GM23248 (cell line): ENCODE results near the gene MACC1. TPM values are rescaled to one million over a fixed set of nuclear protein-coding genes. Genes with fewer than 3 reads are reported as not detected.
"Not testable (repeated sequence)": the region's sequence is repeated elsewhere in the genome, so short reads cannot be mapped to it uniquely, and the experiment has no call there.

Source experiments
- DNase-seq: peaks from one replicate; pipeline ENCODE4 v3.0.0-alpha.2; 2015
- H2AFZ ChIP-seq: fragments of 200-600 bp; sonication (generic); 2 replicates; pipeline ENCODE4 v1.6.1; 2016; ENCODE audit warnings: antibody characterized with exemption
- H3F3A ChIP-seq: fragments of 200-600 bp; sonication (generic); 2 replicates; pipeline ENCODE4 v1.6.1; 2016; ENCODE audit warnings: mild to moderate bottlenecking, antibody characterized with exemption, mixed run types; ENCODE audit not compliant: insufficient read depth
- H3K27ac ChIP-seq: fragments of 200-600 bp; sonication (generic); 2 replicates; pipeline ENCODE4 v1.5.1; 2016; ENCODE audit warnings: mild to moderate bottlenecking
- H3K27me3 ChIP-seq: fragments of 200-600 bp; sonication (generic); replicated peaks from 2 replicates; pipeline ENCODE4 v1.6.1; 2016; ENCODE audit warnings: mild to moderate bottlenecking; ENCODE audit not compliant: insufficient read depth
- H3K36me3 ChIP-seq: fragments of 200-600 bp; sonication (generic); 2 replicates; pipeline ENCODE4 v1.6.1; 2016; ENCODE audit warnings: low read depth, mild to moderate bottlenecking
- H3K4me1 ChIP-seq: fragments of 200-600 bp; sonication (generic); 2 replicates; pipeline ENCODE4 v1.6.1; 2016; ENCODE audit warnings: mild to moderate bottlenecking; ENCODE audit not compliant: insufficient read depth
- H3K4me2 ChIP-seq: fragments of 200-600 bp; sonication (generic); one replicate; pipeline ENCODE4 v1.6.1; 2016; ENCODE audit warnings: mild to moderate bottlenecking; ENCODE audit not compliant: unreplicated experiment
- H3K4me3 ChIP-seq: fragments of 200-600 bp; sonication (generic); 2 replicates; pipeline ENCODE4 v1.5.1; 2016; ENCODE audit warnings: mild to moderate bottlenecking
- H3K79me2 ChIP-seq: fragments of 200-600 bp; sonication (generic); 2 replicates; pipeline ENCODE4 v1.6.1; 2016; ENCODE audit warnings: mild to moderate bottlenecking; ENCODE audit not compliant: insufficient read depth
- H3K9ac ChIP-seq: fragments of 200-600 bp; sonication (generic); 2 replicates; pipeline ENCODE4 v1.6.1; 2016; ENCODE audit warnings: mild to moderate bottlenecking
- H3K9me2 ChIP-seq: fragments of 200-600 bp; sonication (generic); 2 replicates; pipeline ENCODE4 v1.6.1; 2016; ENCODE audit warnings: mixed run types, mild to moderate bottlenecking, moderate library complexity; ENCODE audit not compliant: insufficient read depth
- H3K9me3 ChIP-seq: fragments of 200-600 bp; sonication (generic); one replicate; pipeline ENCODE4 v1.6.1; 2017; ENCODE audit warnings: low read depth
- H4K20me1 ChIP-seq: fragments of 200-600 bp; sonication (generic); 2 replicates; pipeline ENCODE4 v1.6.0; 2016; ENCODE audit not compliant: insufficient read depth
- EZH2 ChIP-seq: fragments of 200-600 bp; sonication (generic); IDR thresholded peaks from 2 replicates; pipeline ENCODE4 v1.6.1; 2018; ENCODE audit warnings: antibody characterized with exemption, mild to moderate bottlenecking; ENCODE audit not compliant: insufficient read depth, poor library complexity, severe bottlenecking
- EZH2phosphoT487 ChIP-seq: fragments of 200-600 bp; sonication (generic); IDR thresholded peaks from 2 replicates; pipeline ENCODE4 v1.6.1; 2018; ENCODE audit warnings: antibody characterized with exemption, moderate library complexity, mild to moderate bottlenecking, low read depth; ENCODE audit not compliant: insufficient read depth
- WGBS, 2 experiments: methylation state at CpG; one replicate each; pipeline ENCODE4 v1.1.6; 2015 to 2017; ENCODE audit warnings: low lambda C conversion rate in 2 of 2, low coverage in 1 of 2; ENCODE audit errors: missing lambda C conversion rate in 2 of 2; 5-methylcytosine and 5-hydroxymethylcytosine counted together
- in situ Hi-C: fragments of 300-500 bp; cut with MboI; formaldehyde crosslinking; loops from 2 replicates; pipeline ENCODE4 v1.15.0; 2020
- polyA plus RNA-seq: library from polyadenylated mRNA; unstranded; fragments of >200 nt; fragmentation: Nextera tagmentation; extraction: Ambion mirVana; gene quantifications from 2 replicates; pipeline ENCODE4 v1.2.1, GENCODE V29; 2016
- total RNA-seq: library from RNA; depleted of rRNA; stranded (reverse); fragments of >200 nt; shearing (Covaris generic); gene quantifications from 2 replicates; pipeline ENCODE4 v1.2.3, GENCODE V29; 2014

Gene MACC1
- total and polyA plus RNA-seq, 2 experiments from 2014 or later = 0.05 to 0.11 TPM

DNA sequence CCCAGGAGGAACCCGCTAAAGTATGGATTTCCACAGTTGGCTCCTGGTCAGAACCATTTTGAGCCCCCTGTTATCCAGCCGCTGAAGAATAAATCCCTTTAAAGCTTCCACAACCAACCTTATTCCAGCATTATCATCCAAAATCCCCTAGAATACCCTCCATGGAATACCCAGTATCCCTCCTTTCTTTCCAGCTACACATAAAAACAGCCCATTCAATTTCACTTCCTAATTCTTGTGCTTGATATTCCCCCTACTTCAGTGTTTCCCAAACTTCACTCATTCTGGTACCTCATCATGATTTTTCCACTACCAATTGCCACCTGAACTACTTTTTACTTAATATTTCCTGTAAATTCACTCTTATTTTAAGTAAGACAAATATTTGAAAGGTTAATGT, 3.1 kb downstream of the MACC1 start:
- Histone ChIP-seq H3K4me2 (no peak overlapping the region), H3K9me3 (no peaks in the 10 kb centered on the region), H3K27me3 (no peaks in the 10 kb centered on the region), H4K20me1 (no peaks in the 10 kb centered on the region), H3K4me1 (peaks cover 5% of the 10 kb centered on the region), H3F3A (no peaks in the 10 kb centered on the region; the same call in 1 of the 2 replicates), H3K9ac (no peak overlapping the region), H3K27ac (no peak overlapping the region), H2AFZ (no peak overlapping the region), H3K36me3 (no peaks in the 10 kb centered on the region), H3K9me2 (no peaks in the 10 kb centered on the region), H3K79me2 (no peaks in the 10 kb centered on the region), H3K4me3 (no peak overlapping the region)
- no peak for DNase-seq
- 78 to 81% methylated on average over 2 of the region's 2 CpGs for WGBS, 2 experiments
- in situ Hi-C loops = no loop called here
- no peak for TF ChIP-seq EZH2
- no peak for TF ChIP-seq EZH2phosphoT487

DNA sequence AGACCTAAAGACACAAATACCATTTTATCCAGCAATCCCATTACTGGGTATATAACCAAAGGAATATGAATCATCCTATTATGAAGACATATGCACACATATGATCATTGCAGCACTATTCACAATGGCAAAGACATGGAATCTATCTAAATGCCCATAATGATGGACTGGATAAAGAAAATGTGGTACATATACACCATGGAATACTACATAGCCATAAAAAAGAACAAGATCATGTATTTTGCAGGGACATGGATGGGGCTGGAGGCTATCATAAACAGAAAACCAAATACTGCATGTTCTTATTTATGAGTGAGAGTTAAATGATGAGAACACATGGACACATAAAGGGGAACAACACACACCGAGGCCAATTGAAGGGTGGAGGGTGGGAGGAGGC, 3.8 kb downstream of the MACC1 start:
- Histone ChIP-seq H2AFZ (no peak overlapping the region), H3F3A (no peaks in the 10 kb centered on the region), H4K20me1 (no peaks in the 10 kb centered on the region), H3K36me3 (no peaks in the 10 kb centered on the region), H3K27ac (no peak overlapping the region), H3K9me2 (no peaks in the 10 kb centered on the region), H3K79me2 (no peaks in the 10 kb centered on the region), H3K4me3 (no peak overlapping the region), H3K9ac (no peak overlapping the region), H3K4me1 (peaks cover 2% of the 10 kb centered on the region; the same call in 1 of the 2 replicates), H3K9me3 (no peaks in the 10 kb centered on the region), H3K27me3 (no peaks in the 10 kb centered on the region), H3K4me2 (no peak overlapping the region)
- no peak for DNase-seq
- in situ Hi-C loops = no loop called here
- WGBS, 2 experiments = 72 to 89% methylated on average over 1 of the region's 1 CpG
- TF ChIP-seq EZH2phosphoT487 (no peak), EZH2 (no peak)

DNA sequence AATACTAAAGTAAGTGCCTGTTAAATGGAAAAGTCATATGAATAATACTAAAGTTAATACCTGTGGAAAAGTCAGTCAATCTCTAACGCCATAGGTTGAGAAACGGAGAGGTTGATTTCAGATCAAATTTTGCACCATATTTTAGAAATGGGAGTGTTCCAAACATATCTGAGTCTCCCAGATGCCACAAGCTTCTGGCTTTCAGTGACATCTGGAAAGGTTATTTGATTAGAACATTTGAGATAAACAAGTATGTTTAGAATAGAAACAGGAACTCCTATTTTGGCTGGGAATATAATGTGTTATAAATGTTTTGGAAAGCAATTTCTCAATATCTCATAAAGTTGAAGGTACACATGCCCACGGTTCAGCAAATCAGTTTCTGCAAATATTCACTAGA, 5.8 kb downstream of the MACC1 start:
- H3K9me3 ChIP-seq = no peaks in the 10 kb centered on the region
- no peak overlapping the region for H3K27ac ChIP-seq
- no peak for DNase-seq
- in situ Hi-C loops = no loop called here
- no peaks in the 10 kb centered on the region for H3K79me2 ChIP-seq
- no peak overlapping the region for H2AFZ ChIP-seq
- no peaks in the 10 kb centered on the region for H3K36me3 ChIP-seq
- no peaks in the 10 kb centered on the region for H3K4me1 ChIP-seq
- H4K20me1 ChIP-seq = no peaks in the 10 kb centered on the region
- H3K4me3 ChIP-seq = no peak overlapping the region
- no peak overlapping the region for H3K4me2 ChIP-seq
- TF ChIP-seq EZH2phosphoT487 (no peak), EZH2 (no peak)
- no peaks in the 10 kb centered on the region for H3K27me3 ChIP-seq
- no peaks in the 10 kb centered on the region for H3K9me2 ChIP-seq
- H3K9ac ChIP-seq = no peak overlapping the region
- H3F3A ChIP-seq = no peaks in the 10 kb centered on the region
- 69 to 75% methylated on average over 3 of the region's 3 CpGs for WGBS, 2 experiments

DNA sequence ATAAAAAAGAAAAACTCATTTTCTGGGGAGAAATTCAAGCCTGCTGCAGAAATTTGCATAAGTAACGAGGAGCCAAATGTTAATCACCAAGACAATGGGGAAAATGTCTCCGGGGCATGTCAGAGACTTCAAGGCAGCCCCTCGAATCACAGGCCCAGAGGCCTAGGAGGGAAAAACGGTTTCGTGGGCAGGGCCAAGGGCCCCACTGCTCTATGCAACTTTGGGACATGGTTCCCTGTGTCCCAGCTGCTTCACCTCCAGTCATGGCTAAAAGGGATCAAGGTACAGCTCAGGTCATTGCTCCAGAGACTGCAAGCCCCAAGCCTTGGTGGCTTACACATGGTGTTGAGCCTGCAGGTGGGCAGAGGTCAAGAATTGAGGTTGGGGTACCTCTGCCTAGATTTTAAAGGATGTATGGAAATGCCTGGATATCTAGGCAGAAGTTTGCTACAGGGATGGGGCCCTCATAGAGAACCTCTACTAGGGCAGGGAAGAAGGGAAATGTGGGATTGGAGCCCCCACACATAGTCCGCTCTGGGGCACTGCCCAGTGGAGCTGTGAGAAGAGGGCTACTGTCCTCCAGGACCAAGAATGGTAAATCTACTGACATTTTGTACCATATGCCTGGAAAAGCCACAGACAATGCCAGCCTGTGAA, 8.4 kb downstream of the MACC1 start:
- no peaks in the 10 kb centered on the region for H3K9me3 ChIP-seq
- H2AFZ ChIP-seq = no peak overlapping the region
- H3K4me2 ChIP-seq = no peak overlapping the region
- 70 to 86% methylated on average over 6 of the region's 6 CpGs for WGBS, 2 experiments
- no peaks in the 10 kb centered on the region for H3K36me3 ChIP-seq
- no peaks in the 10 kb centered on the region for H3K4me1 ChIP-seq
- TF ChIP-seq EZH2 = no peak
- no peak for TF ChIP-seq EZH2phosphoT487
- H3K79me2 ChIP-seq = no peaks in the 10 kb centered on the region
- H3K4me3 ChIP-seq = no peak overlapping the region
- no peaks in the 10 kb centered on the region for H4K20me1 ChIP-seq
- no peaks in the 10 kb centered on the region for H3K9me2 ChIP-seq
- in situ Hi-C loops = no loop called here
- H3K9ac ChIP-seq = no peak overlapping the region
- no peak overlapping the region for H3K27ac ChIP-seq
- H3K27me3 ChIP-seq = no peaks in the 10 kb centered on the region
- no peak for DNase-seq
- no peaks in the 10 kb centered on the region for H3F3A ChIP-seq

DNA sequence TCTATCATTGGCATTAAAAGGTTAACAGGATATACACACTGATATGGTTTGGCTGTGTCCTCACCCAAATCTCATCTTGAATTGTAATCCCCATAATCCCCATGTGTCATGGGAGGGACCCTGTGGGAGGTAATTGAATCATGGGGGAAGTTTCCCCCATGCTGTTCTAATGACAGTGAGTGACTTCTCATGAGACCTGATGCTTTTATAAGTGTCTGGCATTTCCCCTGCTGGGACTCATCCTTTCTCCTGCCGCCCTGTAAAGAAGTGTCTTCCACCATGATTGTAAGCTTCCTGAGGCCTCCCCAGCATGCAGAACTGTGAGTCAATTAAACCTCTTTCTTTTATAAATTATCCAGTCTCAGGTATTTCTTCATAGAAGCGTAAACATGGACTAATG, 9.4 kb downstream of the MACC1 start:
- H3K4me2 ChIP-seq, DNase-seq, H4K20me1 ChIP-seq, H3K9me2 ChIP-seq, H3K27ac ChIP-seq, H3F3A ChIP-seq, in situ Hi-C loops, H2AFZ ChIP-seq, H3K27me3 ChIP-seq, H3K9me3 ChIP-seq, H3K79me2 ChIP-seq, H3K9ac ChIP-seq, H3K4me3 ChIP-seq, H3K4me1 ChIP-seq, H3K36me3 ChIP-seq: not testable (repeated sequence)
- WGBS, 2 experiments = 77 to 81% methylated on average over 2 of the region's 2 CpGs
